Amniotic epithelial cell (primary cell): ENCODE results near the gene OR1J1.

Experiments
- DNase-seq: peaks from one replicate; pipeline ENCODE4 v3.0.0-alpha.2; 2010; ENCODE audit warnings: low read depth

OR1J1 gene

GRCh38 chr9:122477826-122478225 is at the start of gene OR1J1:
TSS of gene OR1J1 (minus strand) at chr9:122477926. CDS start at chr9:122477926, 0 bp downstream.
- DNase-seq, result no peak

GRCh38 chr9:122527193-122527592 is 49.5 kb upstream of the OR1J1 start, which contains the start of gene OR1N1:
TSS of gene OR1N1 (minus strand) at chr9:122527293. CDS start at chr9:122527293, 0 bp downstream.
- no peak for DNase-seq

GRCh38 chr9:122526602-122527001 is 48.9 kb upstream of the OR1J1 start:
- DNase-seq, result no peak

GRCh38 chr9:122519376-122519775 is 41.6 kb upstream of the OR1J1 start:
- no peak for DNase-seq

GRCh38 chr9:122518841-122519240 is 41.1 kb upstream of the OR1J1 start, which contains the start of gene OR1J4:
TSS of gene OR1J4 (plus strand) at chr9:122519141. CDS start at chr9:122519141, 0 bp downstream.
- no peak for DNase-seq

- DNase-seq, result no peak
Measured at GRCh38 chr9:122518226-122518625, 40.5 kb upstream of the OR1J1 start.

- DNase-seq, result no peak
Measured at GRCh38 chr9:122510502-122510901, 32.8 kb upstream of the OR1J1 start, which contains the start of gene OR1J2. TSS of gene OR1J2 (plus strand) at chr9:122510802. CDS start at chr9:122510802, 0 bp downstream.

GRCh38 chr9:122506964-122507363 is 29.2 kb upstream of the OR1J1 start:
- DNase-seq, result no peak

GRCh38 chr9:122498883-122499288 is 21.2 kb upstream of the OR1J1 start:
- peak; percentile 52 for DNase-seq

GRCh38 chr9:122479062-122479461 is 1.3 kb upstream of the OR1J1 start:
- DNase-seq, result no peak

GRCh38 chr9:122477346-122477745 is 380 bp downstream of the OR1J1 start:
- DNase-seq, result no peak

GRCh38 chr9:122475717-122476116 is 2.0 kb downstream of the OR1J1 start:
- DNase-seq, result no peak

GRCh38 chr9:122474561-122474960 is 3.2 kb downstream of the OR1J1 start:
- DNase-seq, result no peak

GRCh38 chr9:122468735-122469134 is 9.0 kb downstream of the OR1J1 start:
- DNase-seq, result peak; percentile 66

- no peak for DNase-seq
Measured at GRCh38 chr9:122466456-122466855, 11.3 kb downstream of the OR1J1 start.

- DNase-seq, result peak; percentile 76
Measured at GRCh38 chr9:122464633-122465567, 12.8 kb downstream of the OR1J1 start.

- no peak for DNase-seq
Measured at GRCh38 chr9:122463828-122464632, 13.7 kb downstream of the OR1J1 start.

GRCh38 chr9:122457787-122458186 is 19.9 kb downstream of the OR1J1 start:
- no peak for DNase-seq

GRCh38 chr9:122456123-122456522 is 21.6 kb downstream of the OR1J1 start:
- DNase-seq, result no peak

GRCh38 chr9:122453677-122454135 is 24.0 kb downstream of the OR1J1 start:
- DNase-seq, result no peak

- peak; percentile 66 for DNase-seq
Measured at GRCh38 chr9:122446819-122447484, 30.8 kb downstream of the OR1J1 start.
